Measurements from ENCODE around the gene RORC.
"Not testable (repeated sequence)": the region's sequence is repeated elsewhere in the genome, so short reads cannot be mapped to it uniquely, and the experiment has no call there.

The RORC gene

GRCh38 chr1:151768351-151769066 is 63.1 kb downstream of the RORC start:
- not testable (repeated sequence) for DNase-seq

GRCh38 chr1:151763990-151764389 is 67.6 kb downstream of the RORC start:
- DNase-seq, result no peak

- DNase-seq, result peak; percentile 79 to 85
Measured at GRCh38 chr1:151762941-151763921, 68.4 kb downstream of the RORC start, which contains the start of gene MRPL9. MRPL9 (minus strand) TSS chr1:151763496; CDS start chr1:151763479, 17 bp downstream.

- DNase-seq, result no peak
Measured at GRCh38 chr1:151760597-151761385, 70.8 kb downstream of the RORC start.

- DNase-seq, result no peak
Measured at GRCh38 chr1:151759241-151759640, 72.4 kb downstream of the RORC start.

GRCh38 chr1:151756291-151756690 is 75.3 kb downstream of the RORC start:
- no peak for DNase-seq

Measured in Kasumi-1 (cell line).